HepG2 (cell line): ENCODE data around the gene KCNMA1. TPM values are rescaled to one million over a fixed set of nuclear protein-coding genes. Genes with fewer than 3 reads are reported as not detected.

Experiments used
- ATAC-seq: fragments of 200-7000 bp; cut with Tn5 transposase; 3 replicates; pipeline ENCODE4 v1.9.1; 2020; ENCODE audit warnings: mild to moderate bottlenecking, moderate library complexity
- BruUV-seq: library from RNA; stranded (reverse); fragments of 400-500 nt; replicated peaks from 2 replicates; lab custom pipeline; 2021; lab: Mats Ljungman, UMichigan
- CTCF ChIA-PET: fragments of 300-600 bp; formaldehyde crosslinking; extraction: SDS; loops from one replicate; lab custom pipeline; 2021; ENCODE audit warnings: low total read pairs, inconsistent platforms, low intra/inter-chr PET ratio; lab: Yijun Ruan, JAX
- POLR2A ChIA-PET: fragments of 350-600 bp; sonication (Branson Sonifier 250); formaldehyde crosslinking; loops from one replicate; lab custom pipeline; 2020; ENCODE audit warnings: antibody characterized with exemption, inconsistent platforms; lab: Yijun Ruan, JAX
- DNase-seq: peaks from one replicate; pipeline ENCODE4 v3.0.0-alpha.2; 2015; ENCODE audit warnings: low spot score
- FAIRE-seq: peaks from 3 replicates; lab custom pipeline; 2011; peaks lifted over from hg19 to GRCh38; lab: Jason Lieb, UNC
- H2AFZ ChIP-seq: one replicate; pipeline ENCODE4 v1.6.1; 2011; ENCODE audit warnings: low read length, inconsistent platforms
- H3K27ac ChIP-seq: fragments of 300-600 bp; 3 replicates; pipeline ENCODE4 v1.8.0; 2011; ENCODE audit warnings: mixed run types, mild to moderate bottlenecking, mixed read lengths, low read length, inconsistent platforms; ENCODE audit not compliant: insufficient read depth; ENCODE audit errors: extremely low read length
- H3K27me3 ChIP-seq, 2 experiments: fragments of 200-600 bp in 1 of 2; 2 replicates in 1 of 2; 3 replicates in 1 of 2; pipeline versions ENCODE4 v1.6.0 to v1.8.0; 2011; ENCODE audit warnings: low read length in 2 of 2, mild to moderate bottlenecking in 2 of 2, moderate library complexity in 2 of 2, inconsistent platforms in 1 of 2; ENCODE audit not compliant: insufficient read depth in 2 of 2, control insufficient read depth in 1 of 2
- H3K36me3 ChIP-seq, 2 experiments: fragments of 200-600 bp in 1 of 2; replicated peaks in 1 of 2; 2 replicates in 1 of 2; 3 replicates in 1 of 2; pipeline versions ENCODE4 v1.5.1 to v1.8.0; 2011; ENCODE audit warnings: low read length in 2 of 2, inconsistent platforms in 1 of 2; ENCODE audit not compliant: insufficient read depth in 2 of 2, control insufficient read depth in 1 of 2
- H3K4me1 ChIP-seq: 2 replicates; pipeline ENCODE4 v1.5.1; 2012; ENCODE audit warnings: low read length, inconsistent platforms; ENCODE audit not compliant: insufficient read depth
- H3K4me2 ChIP-seq: 2 replicates; pipeline ENCODE4 v1.6.0; 2011; ENCODE audit warnings: low read depth, low read length, inconsistent platforms
- H3K4me3 ChIP-seq, 3 experiments: fragments of 200-600 bp in 1 of 3; sonication (generic), shearing (Covaris generic) in 1 of 3; replicated peaks in 1 of 3; 2 replicates each; pipeline ENCODE4 v1.5.1; 2011 to 2016; ENCODE audit warnings: low read length in 3 of 3, inconsistent platforms in 2 of 3, low read depth in 2 of 3, mild to moderate bottlenecking in 2 of 3, control low read depth in 1 of 3, mixed read lengths in 1 of 3; ENCODE audit not compliant: insufficient read depth in 1 of 3
- H3K79me2 ChIP-seq: one replicate; pipeline ENCODE4 v1.6.1; 2011; ENCODE audit warnings: low read length, inconsistent platforms; ENCODE audit not compliant: insufficient read depth
- H3K9ac ChIP-seq: 2 replicates; pipeline ENCODE4 v1.6.0; 2011; ENCODE audit warnings: mild to moderate bottlenecking, low read depth, low read length, inconsistent platforms; ENCODE audit not compliant: insufficient read depth
- H3K9me3 ChIP-seq: 2 replicates; pipeline ENCODE4 v1.5.1; 2012; ENCODE audit warnings: mild to moderate bottlenecking, low read length
- H4K20me1 ChIP-seq: 2 replicates; pipeline ENCODE4 v1.6.0; 2011; ENCODE audit warnings: inconsistent platforms, mild to moderate bottlenecking, low read length, moderate library complexity; ENCODE audit not compliant: insufficient read depth
- ARNTL ChIP-seq: sonication (generic); formaldehyde crosslinking; IDR thresholded peaks from 2 replicates; pipeline ENCODE4 v1.4.0; 2020; ENCODE audit warnings: mild to moderate bottlenecking, missing genetic modification reagents
- ETV6 ChIP-seq: sonication (generic); formaldehyde crosslinking; conservative IDR thresholded peaks from 2 replicates; pipeline ENCODE4 v1.4.0; 2020; ENCODE audit warnings: missing genetic modification reagents
- FOXO4 ChIP-seq: sonication (generic); formaldehyde crosslinking; conservative IDR thresholded peaks from 2 replicates; pipeline ENCODE4 v1.8.1; 2023; ENCODE audit warnings: missing genetic modification reagents
- GATA4 ChIP-seq: sonication (generic); IDR thresholded peaks from 2 replicates; pipeline ENCODE4 v1.6.1; 2016; ENCODE audit warnings: antibody characterized with exemption, low read depth, borderline replicate concordance
- NPAS2 ChIP-seq: sonication (generic); formaldehyde crosslinking; IDR thresholded peaks from 2 replicates; pipeline ENCODE4 v1.8.0; 2022; ENCODE audit warnings: mild to moderate bottlenecking, missing genetic modification reagents, borderline replicate concordance
- PAWR ChIP-seq: sonication (generic); formaldehyde crosslinking; IDR thresholded peaks from 2 replicates; pipeline ENCODE4 v1.4.0; 2020; ENCODE audit warnings: missing genetic modification reagents, mild to moderate bottlenecking, borderline replicate concordance
- TBX3 ChIP-seq: fragments of 450-650 bp; IDR thresholded peaks from 2 replicates; pipeline ENCODE4 v1.6.1; 2017; ENCODE audit warnings: antibody characterized with exemption, mild to moderate bottlenecking, inconsistent platforms, borderline replicate concordance
- ZNF12 ChIP-seq: sonication (generic); formaldehyde crosslinking; IDR thresholded peaks from 2 replicates; pipeline ENCODE4 v1.5.0; 2020; ENCODE audit warnings: missing genetic modification reagents
- ZNF143 ChIP-seq: sonication (generic); formaldehyde crosslinking; IDR thresholded peaks from 2 replicates; pipeline ENCODE4 v1.4.0; 2020; ENCODE audit warnings: missing genetic modification reagents
- ZNF780A ChIP-seq: sonication (generic); formaldehyde crosslinking; IDR thresholded peaks from 2 replicates; pipeline ENCODE4 v1.8.0; 2022; ENCODE audit warnings: mild to moderate bottlenecking, missing genetic modification reagents, moderate library complexity
- ZNF816 ChIP-seq: sonication (generic); formaldehyde crosslinking; IDR thresholded peaks from 2 replicates; pipeline ENCODE4 v1.8.0; 2022; ENCODE audit warnings: missing genetic modification reagents, mild to moderate bottlenecking, borderline replicate concordance
- ZSCAN29 ChIP-seq: sonication (generic); formaldehyde crosslinking; conservative IDR thresholded peaks from 2 replicates; pipeline ENCODE4 v1.4.0; 2020; ENCODE audit warnings: mild to moderate bottlenecking, missing genetic modification reagents
- ZSCAN30 ChIP-seq: sonication (generic); formaldehyde crosslinking; IDR thresholded peaks from 2 replicates; pipeline ENCODE4 v1.5.0; 2020; ENCODE audit warnings: mild to moderate bottlenecking, missing genetic modification reagents
- WGBS: methylation state at CpG from one replicate; pipeline ENCODE4 v1.1.6; 2017; ENCODE audit warnings: low lambda C conversion rate; 5-methylcytosine and 5-hydroxymethylcytosine counted together
- in situ Hi-C: cut with HindIII; loops from 2 replicates; pipeline ENCODE4 v1.10.0; 2017; ENCODE audit warnings: low pct_unique_long_range_greater_than_20kb; ENCODE audit not compliant: extremely low pct_ligation_motif_present
- intact Hi-C: fragments of 100-400 bp; cut with micrococcal nuclease; formaldehyde crosslinking; loops from one replicate; pipeline ENCODE4 v1.10.0; 2022; ENCODE audit not compliant: unreplicated experiment
- polyA plus RNA-seq, 8 experiments: library from polyadenylated mRNA; depleted of rRNA in 3 of 8; stranded (reverse) in 7 of 8; unstranded in 1 of 8; fragments of >200 nt; fragmentation: Illumina TruSeq in 4 of 8; extraction: Trizol in 4 of 8; gene quantifications; 2 replicates each; pipeline versions ENCODE4 v1.2.1 to v1.2.3, GENCODE V29; 2011 to 2016; ENCODE audit warnings: low read depth in 4 of 8, missing spikeins in 1 of 8, mixed read lengths in 1 of 8; ENCODE audit not compliant: insufficient read depth in 1 of 8
- total RNA-seq, 5 experiments: library from RNA; depleted of rRNA; stranded (reverse); fragments of >200 nt; fragmentation: Illumina TruSeq; extraction: Trizol; gene quantifications; 2 replicates each; pipeline ENCODE4 v1.2.3, GENCODE V29; 2016; ENCODE audit warnings: low read depth in 1 of 5
- TF ChIP-seq, protein P1 (sequence below): sonication (generic); formaldehyde crosslinking; IDR thresholded peaks from 2 replicates; pipeline ENCODE4 v1.5.1; 2020; ENCODE audit warnings: missing genetic modification reagents, mild to moderate bottlenecking, borderline replicate concordance
- TF ChIP-seq, protein P2 (sequence below): sonication (generic); formaldehyde crosslinking; IDR thresholded peaks from 2 replicates; pipeline ENCODE4 v1.5.0; 2020; ENCODE audit warnings: missing genetic modification reagents
- TF ChIP-seq, protein P3 (sequence below): IDR thresholded peaks from 2 replicates; pipeline ENCODE4 v1.6.1; 2016; ENCODE audit warnings: control low read depth

Gene KCNMA1
- total and polyA plus RNA-seq, 2 of the 13 experiments (the other 11 are each of a cell fraction or from before 2014, with no cell fraction given) = 0.02 TPM; not detected in 1

DNA sequence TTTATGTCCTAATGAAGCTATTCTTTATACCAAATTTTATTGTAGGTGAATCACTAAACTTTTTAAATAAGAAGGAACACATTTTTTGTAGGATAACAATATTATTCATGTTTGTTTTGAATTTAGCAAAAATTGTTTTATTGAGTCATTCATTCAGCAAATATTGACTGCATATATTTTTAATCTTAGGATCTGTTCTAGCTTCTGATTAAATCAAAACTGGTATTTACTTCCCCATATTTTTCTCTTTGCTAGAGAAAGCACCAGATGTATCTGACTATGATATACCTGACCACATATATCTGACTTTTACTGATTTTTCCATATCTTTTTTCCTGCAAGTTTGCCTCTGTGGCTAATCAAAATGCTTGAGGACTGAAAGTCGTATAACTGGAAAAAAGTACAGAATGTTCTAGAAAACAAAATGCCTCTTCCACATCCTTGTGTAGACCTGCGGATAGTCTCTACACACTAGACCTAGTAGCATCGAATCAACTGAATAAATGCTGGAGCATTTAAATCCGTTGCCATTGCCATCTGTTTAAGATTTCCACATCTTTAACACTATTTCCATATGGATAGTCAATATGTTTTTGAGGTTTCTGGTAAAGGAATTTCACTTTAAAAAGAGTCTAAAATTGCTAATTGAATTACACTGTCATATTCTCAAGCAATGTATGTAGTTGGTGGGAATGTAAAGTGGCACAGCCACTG, 594.7 kb downstream of the KCNMA1 start (continued):
- TF ChIP-seq NPAS2 (CRISPR knock-in tag) = no peak
- TF ChIP-seq ZNF143 (CRISPR knock-in tag) = no peak
- TF ChIP-seq, protein P1, sequence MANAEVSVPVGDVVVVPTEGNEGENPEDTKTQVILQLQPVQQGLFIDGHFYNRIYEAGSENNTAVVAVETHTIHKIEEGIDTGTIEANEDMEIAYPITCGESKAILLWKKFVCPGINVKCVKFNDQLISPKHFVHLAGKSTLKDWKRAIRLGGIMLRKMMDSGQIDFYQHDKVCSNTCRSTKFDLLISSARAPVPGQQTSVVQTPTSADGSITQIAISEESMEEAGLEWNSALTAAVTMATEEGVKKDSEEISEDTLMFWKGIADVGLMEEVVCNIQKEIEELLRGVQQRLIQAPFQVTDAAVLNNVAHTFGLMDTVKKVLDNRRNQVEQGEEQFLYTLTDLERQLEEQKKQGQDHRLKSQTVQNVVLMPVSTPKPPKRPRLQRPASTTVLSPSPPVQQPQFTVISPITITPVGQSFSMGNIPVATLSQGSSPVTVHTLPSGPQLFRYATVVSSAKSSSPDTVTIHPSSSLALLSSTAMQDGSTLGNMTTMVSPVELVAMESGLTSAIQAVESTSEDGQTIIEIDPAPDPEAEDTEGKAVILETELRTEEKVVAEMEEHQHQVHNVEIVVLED (CRISPR knock-in tag) = no peak
- no peak for TF ChIP-seq TBX3
- TF ChIP-seq ZSCAN30 (CRISPR knock-in tag) = no peak
- TF ChIP-seq ZSCAN29 (CRISPR knock-in tag) = no peak
- TF ChIP-seq ZNF780A (CRISPR knock-in tag) = no peak
- TF ChIP-seq ARNTL (CRISPR knock-in tag) = no peak

GRCh38 chr10:77041636-77042258, 595.9 kb downstream of the KCNMA1 start:
- H2AFZ ChIP-seq = no peak overlapping the region
- no peaks in the 10 kb centered on the region for H3K36me3 ChIP-seq
- TF ChIP-seq PAWR (CRISPR knock-in tag) (no peak), ZNF12 (no peak), ZNF816 (CRISPR knock-in tag) (no peak), FOXO4 (CRISPR knock-in tag) (no peak), GATA4 (no peak), ETV6 (CRISPR knock-in tag) (no peak)
- TF ChIP-seq, protein P2, sequence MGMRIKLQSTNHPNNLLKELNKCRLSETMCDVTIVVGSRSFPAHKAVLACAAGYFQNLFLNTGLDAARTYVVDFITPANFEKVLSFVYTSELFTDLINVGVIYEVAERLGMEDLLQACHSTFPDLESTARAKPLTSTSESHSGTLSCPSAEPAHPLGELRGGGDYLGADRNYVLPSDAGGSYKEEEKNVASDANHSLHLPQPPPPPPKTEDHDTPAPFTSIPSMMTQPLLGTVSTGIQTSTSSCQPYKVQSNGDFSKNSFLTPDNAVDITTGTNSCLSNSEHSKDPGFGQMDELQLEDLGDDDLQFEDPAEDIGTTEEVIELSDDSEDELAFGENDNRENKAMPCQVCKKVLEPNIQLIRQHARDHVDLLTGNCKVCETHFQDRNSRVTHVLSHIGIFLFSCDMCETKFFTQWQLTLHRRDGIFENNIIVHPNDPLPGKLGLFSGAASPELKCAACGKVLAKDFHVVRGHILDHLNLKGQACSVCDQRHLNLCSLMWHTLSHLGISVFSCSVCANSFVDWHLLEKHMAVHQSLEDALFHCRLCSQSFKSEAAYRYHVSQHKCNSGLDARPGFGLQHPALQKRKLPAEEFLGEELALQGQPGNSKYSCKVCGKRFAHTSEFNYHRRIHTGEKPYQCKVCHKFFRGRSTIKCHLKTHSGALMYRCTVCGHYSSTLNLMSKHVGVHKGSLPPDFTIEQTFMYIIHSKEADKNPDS = no peak
- TF ChIP-seq, protein P3, sequence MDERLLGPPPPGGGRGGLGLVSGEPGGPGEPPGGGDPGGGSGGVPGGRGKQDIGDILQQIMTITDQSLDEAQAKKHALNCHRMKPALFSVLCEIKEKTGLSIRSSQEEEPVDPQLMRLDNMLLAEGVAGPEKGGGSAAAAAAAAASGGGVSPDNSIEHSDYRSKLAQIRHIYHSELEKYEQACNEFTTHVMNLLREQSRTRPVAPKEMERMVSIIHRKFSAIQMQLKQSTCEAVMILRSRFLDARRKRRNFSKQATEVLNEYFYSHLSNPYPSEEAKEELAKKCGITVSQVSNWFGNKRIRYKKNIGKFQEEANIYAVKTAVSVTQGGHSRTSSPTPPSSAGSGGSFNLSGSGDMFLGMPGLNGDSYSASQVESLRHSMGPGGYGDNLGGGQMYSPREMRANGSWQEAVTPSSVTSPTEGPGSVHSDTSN (CRISPR knock-in tag) = no peak

More at GRCh38 chr10:77041636-77042258, 595.9 kb downstream of the KCNMA1 start:
- 4% methylated on average over 4 of the region's 4 CpGs for WGBS
- CTCF ChIA-PET = no interaction called here
- intact Hi-C loops (no loop called here), in situ Hi-C loops (no loop called here)
- Histone ChIP-seq H3K79me2 (no peaks in the 10 kb centered on the region), H3K27ac (no peak overlapping the region), H3K4me2 (no peak overlapping the region), H3K9me3 (no peaks in the 10 kb centered on the region), H3K9ac (no peak overlapping the region), H3K4me1 (no peaks in the 10 kb centered on the region), H3K27me3 (peaks cover 0 to 6% of the 10 kb centered on the region in 2 experiments; a peak in 1 of 5 replicates), H4K20me1 (no peaks in the 10 kb centered on the region), H3K4me3 (no peak overlapping the region)
- POLR2A ChIA-PET = no interaction called here
- DNase-seq = no peak
- BruUV-seq = no TSS peak
- no peak for ATAC-seq
- FAIRE-seq = no peak
